HEK293T (cell line): ENCODE data around the gene SPATA13.

ENCODE experiments used
- BHLHE40 ChIP-seq: fragments of 450-650 bp; IDR thresholded peaks from 2 replicates; pipeline ENCODE4 v1.6.1; 2016; ENCODE audit warnings: mild to moderate bottlenecking, moderate library complexity, borderline replicate concordance
- FOXA1 ChIP-seq: fragments of 450-650 bp; IDR thresholded peaks from 2 replicates; pipeline ENCODE4 v1.6.1; 2016; ENCODE audit warnings: mild to moderate bottlenecking
- FOXM1 ChIP-seq: fragments of 450-650 bp; IDR thresholded peaks from 2 replicates; pipeline ENCODE4 v1.6.1; 2017; ENCODE audit warnings: mild to moderate bottlenecking, borderline replicate concordance
- SP1 ChIP-seq: fragments of 450-650 bp; IDR thresholded peaks from 2 replicates; pipeline ENCODE4 v1.6.1; 2017
- SUZ12 ChIP-seq: fragments of 450-650 bp; IDR thresholded peaks from 2 replicates; pipeline ENCODE4 v1.6.1; 2016; ENCODE audit warnings: mild to moderate bottlenecking
- ZNF384 ChIP-seq: fragments of 450-650 bp; IDR thresholded peaks from 2 replicates; pipeline ENCODE4 v1.6.1; 2016

- TF ChIP-seq BHLHE40: no peak
- TF ChIP-seq FOXA1: no peak
- TF ChIP-seq SUZ12: no peak
- TF ChIP-seq SP1: no peak
- TF ChIP-seq ZNF384: no peak
- TF ChIP-seq FOXM1: no peak
Observed at GRCh38 chr13:24220086-24220703, 59.7 kb downstream of the SPATA13 start.
